K562 (cell line): ENCODE measurements around the gene KIF7. TPM values are rescaled to one million over a fixed set of nuclear protein-coding genes. Genes with fewer than 3 reads are reported as not detected.

Source experiments
- ATAC-seq: fragments of 200-7000 bp; cut with Tn5 transposase; 3 replicates; pipeline ENCODE4 v1.9.1; 2020; ENCODE audit warnings: moderate library complexity
- BruUV-seq: library from RNA; stranded (reverse); fragments of 400-500 nt; replicated peaks from 2 replicates; lab custom pipeline; 2021; lab: Mats Ljungman, UMichigan
- CTCF ChIA-PET: fragments of 300-600 bp; formaldehyde crosslinking; extraction: SDS; loops from one replicate; lab custom pipeline; 2021; ENCODE audit warnings: low intra/inter-chr PET ratio; lab: Yijun Ruan, JAX
- POLR2A ChIA-PET: fragments of 300-600, 350-650 bp; sonication (Branson Sonifier 250); formaldehyde crosslinking; extraction: SDS; loops from one replicate; lab custom pipeline; 2021; ENCODE audit warnings: antibody characterized with exemption, inconsistent platforms; lab: Yijun Ruan, JAX
- DNase-seq, 4 experiments: peaks; one replicate each; pipeline versions ENCODE4 v3.0.0 to v3.0.0-alpha.2; 2011 to 2018; ENCODE audit warnings: low spot score in 3 of 4, mixed read lengths in 3 of 4; ENCODE audit errors: extremely low read depth in 1 of 4
- FAIRE-seq: peaks from 2 replicates; lab custom pipeline; 2011; peaks lifted over from hg19 to GRCh38; lab: Jason Lieb, UNC
- H2AFZ ChIP-seq: 2 replicates; pipeline ENCODE4 v1.6.0; 2011; ENCODE audit warnings: low read depth, low read length, control low read depth, inconsistent platforms
- H3K27ac ChIP-seq: fragments of 200-600 bp; 3 replicates; pipeline ENCODE4 v1.8.0; 2011; ENCODE audit warnings: low read depth, mild to moderate bottlenecking, control low read depth, inconsistent platforms, low read length, moderate library complexity, mixed read lengths; ENCODE audit errors: extremely low read depth
- H3K27me3 ChIP-seq, 2 experiments: fragments of 300-600 bp in 1 of 2; 2 replicates in 1 of 2; 3 replicates in 1 of 2; pipeline versions ENCODE4 v1.6.0 to v1.8.0; 2011; ENCODE audit warnings: inconsistent platforms in 2 of 2, low read length in 2 of 2, mild to moderate bottlenecking in 1 of 2, mixed read lengths in 1 of 2, moderate library complexity in 1 of 2; ENCODE audit not compliant: control insufficient read depth in 2 of 2, insufficient read depth in 2 of 2
- H3K36me3 ChIP-seq: fragments of 300-600 bp; 3 replicates; pipeline ENCODE4 v1.8.0; 2011; ENCODE audit warnings: mild to moderate bottlenecking, low read length, inconsistent platforms; ENCODE audit not compliant: control insufficient read depth, insufficient read depth
- H3K4me1 ChIP-seq, 2 experiments: fragments of 200-600 bp in 1 of 2; replicated peaks in 1 of 2; 2 replicates in 1 of 2; 3 replicates in 1 of 2; pipeline versions ENCODE4 v1.5.1 to v1.8.0; 2011; ENCODE audit warnings: inconsistent platforms in 2 of 2, low read length in 2 of 2, mild to moderate bottlenecking in 1 of 2, mixed read lengths in 1 of 2, moderate library complexity in 1 of 2; ENCODE audit not compliant: control insufficient read depth in 2 of 2, insufficient read depth in 2 of 2
- H3K4me2 ChIP-seq: 2 replicates; pipeline ENCODE4 v1.6.1; 2011; ENCODE audit warnings: low read length, control low read depth, inconsistent platforms, mixed read lengths; ENCODE audit not compliant: insufficient read depth
- H3K4me3 ChIP-seq: fragments of 200-600 bp; sonication (generic), shearing (Covaris generic); 2 replicates; pipeline ENCODE4 v1.5.1; 2016; ENCODE audit warnings: control low read depth, inconsistent platforms
- H3K79me2 ChIP-seq: fragments of 200-600 bp; 3 replicates; pipeline ENCODE4 v1.8.0; 2011; ENCODE audit warnings: low read length, inconsistent platforms; ENCODE audit not compliant: control insufficient read depth, insufficient read depth
- H3K9ac ChIP-seq, 2 experiments: 2 replicates each; pipeline versions ENCODE4 v1.6.0 to v1.6.1; 2011; ENCODE audit warnings: low read depth in 2 of 2, low read length in 2 of 2, control low read depth in 1 of 2, inconsistent platforms in 1 of 2, mild to moderate bottlenecking in 1 of 2, mixed read lengths in 1 of 2; ENCODE audit not compliant: insufficient read depth in 1 of 2
- H3K9me1 ChIP-seq: one replicate; pipeline ENCODE4 v1.6.0; 2011; ENCODE audit warnings: inconsistent platforms, mild to moderate bottlenecking, low read length, moderate library complexity; ENCODE audit not compliant: control insufficient read depth, insufficient read depth
- H3K9me3 ChIP-seq: replicated peaks from 2 replicates; pipeline ENCODE4 v1.5.1; 2011; ENCODE audit warnings: low read depth, low read length, inconsistent platforms; ENCODE audit not compliant: control insufficient read depth, insufficient read depth
- H4K20me1 ChIP-seq: replicated peaks from 2 replicates; pipeline ENCODE4 v1.6.1; 2011; ENCODE audit warnings: low read length, inconsistent platforms, mixed read lengths; ENCODE audit not compliant: control insufficient read depth, insufficient read depth
- DMBX1 ChIP-seq: fragments of 250-450 bp; sonication (Bioruptor Pico); IDR thresholded peaks from 2 replicates; pipeline ENCODE4 v1.8.0; 2022; ENCODE audit warnings: inconsistent platforms, mild to moderate bottlenecking, moderate library complexity, borderline replicate concordance
- GABPA ChIP-seq: fragments of 200-800 bp; sonication (Bioruptor generic); conservative IDR thresholded peaks from 2 replicates; pipeline ENCODE4 v1.6.1; 2016; ENCODE audit warnings: low read depth, missing genetic modification characterization, missing compliant biosample characterization
- POLR2G ChIP-seq: fragments of 200-400 bp; formaldehyde crosslinking; IDR thresholded peaks from 2 replicates; pipeline ENCODE4 v1.6.1; 2017; ENCODE audit warnings: low read depth, mild to moderate bottlenecking, antibody characterized with exemption, low read length, moderate library complexity
- RBM22 ChIP-seq: fragments of 200-400 bp; formaldehyde crosslinking; IDR thresholded peaks from 2 replicates; pipeline ENCODE4 v1.6.1; 2018; ENCODE audit warnings: low read length, low read depth; ENCODE audit not compliant: poor library complexity, severe bottlenecking
- ZBTB26 ChIP-seq: fragments of 450-650 bp; formaldehyde crosslinking; IDR thresholded peaks from 2 replicates; pipeline ENCODE4 v1.4.0; 2022; ENCODE audit warnings: missing genetic modification characterization
- ZNF24 ChIP-seq: fragments of 450-650 bp; IDR thresholded peaks from 2 replicates; pipeline ENCODE4 v1.6.1; 2016
- WGBS: fragments of 100-300 bp; shearing (Covaris generic); methylation state at CpG from one replicate; pipeline ENCODE4 v1.1.6; 2016; ENCODE audit warnings: low coverage, mixed read lengths; ENCODE audit not compliant: insufficient coverage; ENCODE audit errors: missing lambda C conversion rate; 5-methylcytosine and 5-hydroxymethylcytosine counted together
- in situ Hi-C: fragments of 300-500 bp; cut with MboI; formaldehyde crosslinking; loops from 4 replicates; pipeline ENCODE4 v1.15.0; 2018; ENCODE audit warnings: inconsistent platforms, mixed read lengths
- intact Hi-C: fragments of 100-400 bp; cut with micrococcal nuclease; formaldehyde crosslinking; loops from 2 replicates; pipeline ENCODE4 v1.14.2; 2022
- polyA plus RNA-seq, 8 experiments: library from polyadenylated mRNA; depleted of rRNA in 4 of 8; stranded (reverse) in 5 of 8; unstranded in 3 of 8; fragments of >200 nt; fragmentation: Nextera tagmentation in 2 of 8; fragmentation: Illumina TruSeq in 1 of 8; extraction: Ambion mirVana in 2 of 8; extraction: Trizol in 1 of 8; gene quantifications; 2 replicates each; pipeline versions ENCODE4 v1.2.1 to v1.2.3, GENCODE V29; 2011 to 2014; ENCODE audit warnings: inconsistent platforms in 1 of 8, missing spikeins in 1 of 8
- total RNA-seq, 7 experiments: library from RNA; depleted of rRNA in 6 of 7; stranded (reverse); fragments of >200 nt in 6 of 7; fragmentation: Illumina TruSeq in 2 of 7; extraction: Trizol in 2 of 7; gene quantifications; 2 replicates each; pipeline versions ENCODE4 v1.2.1 to v1.2.3, GENCODE V29; 2011 to 2021; ENCODE audit warnings: low replicate concordance in 1 of 7
- TF ChIP-seq, protein P1 (sequence below): sonication (generic); formaldehyde crosslinking; IDR thresholded peaks from 2 replicates; pipeline ENCODE4 v1.8.1; 2023; ENCODE audit warnings: mild to moderate bottlenecking, missing genetic modification reagents

The KIF7 gene
- total and polyA plus RNA-seq, 9 of the 15 experiments (the other 6 are each of a cell fraction or from before 2014, with no cell fraction given) = 0.04 to 2.0 (median 0.58) TPM

GRCh38 chr15:89633585-89633984 lies 21.7 kb downstream of the KIF7 start:
- no peaks in the 10 kb centered on the region for H3K79me2 ChIP-seq
- POLR2A ChIA-PET = no interaction called here
- H3K4me3 ChIP-seq = no peak overlapping the region
- TF ChIP-seq GABPA (no peak), DMBX1 (CRISPR knock-in tag) (no peak), RBM22 (peak; percentile 40), ZBTB26 (CRISPR knock-in tag) (no peak), POLR2G (peak; percentile 50), ZNF24 (no peak)
- TF ChIP-seq, protein P1, sequence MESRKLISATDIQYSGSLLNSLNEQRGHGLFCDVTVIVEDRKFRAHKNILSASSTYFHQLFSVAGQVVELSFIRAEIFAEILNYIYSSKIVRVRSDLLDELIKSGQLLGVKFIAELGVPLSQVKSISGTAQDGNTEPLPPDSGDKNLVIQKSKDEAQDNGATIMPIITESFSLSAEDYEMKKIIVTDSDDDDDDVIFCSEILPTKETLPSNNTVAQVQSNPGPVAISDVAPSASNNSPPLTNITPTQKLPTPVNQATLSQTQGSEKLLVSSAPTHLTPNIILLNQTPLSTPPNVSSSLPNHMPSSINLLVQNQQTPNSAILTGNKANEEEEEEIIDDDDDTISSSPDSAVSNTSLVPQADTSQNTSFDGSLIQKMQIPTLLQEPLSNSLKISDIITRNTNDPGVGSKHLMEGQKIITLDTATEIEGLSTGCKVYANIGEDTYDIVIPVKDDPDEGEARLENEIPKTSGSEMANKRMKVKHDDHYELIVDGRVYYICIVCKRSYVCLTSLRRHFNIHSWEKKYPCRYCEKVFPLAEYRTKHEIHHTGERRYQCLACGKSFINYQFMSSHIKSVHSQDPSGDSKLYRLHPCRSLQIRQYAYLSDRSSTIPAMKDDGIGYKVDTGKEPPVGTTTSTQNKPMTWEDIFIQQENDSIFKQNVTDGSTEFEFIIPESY (CRISPR knock-in tag) = peak; percentile 18; the same call in 1 of the 2 replicates
- peaks cover 5% of the 10 kb centered on the region; the same call in 1 of the 2 replicates for H3K9me3 ChIP-seq
- no peak for DNase-seq
- BruUV-seq = no TSS peak
- H3K36me3 ChIP-seq = peaks cover 36% of the 10 kb centered on the region; the same call in 2 of the 3 replicates
- CTCF ChIA-PET = no interaction called here
- H2AFZ ChIP-seq = no peak overlapping the region
- H3K4me2 ChIP-seq = no peak overlapping the region
- ATAC-seq = no peak
- no peaks in the 10 kb centered on the region for H3K27me3 ChIP-seq
- H3K27ac ChIP-seq = no peak overlapping the region
- H3K9me1 ChIP-seq = no peaks in the 10 kb centered on the region
- H4K20me1 ChIP-seq = no peaks in the 10 kb centered on the region
- in situ Hi-C loops = no loop called here
- intact Hi-C loops = no loop called here
- H3K4me1 ChIP-seq = no peaks in the 10 kb centered on the region; a peak in 1 of 5 replicates
- no peak overlapping the region for H3K9ac ChIP-seq
- no peak for FAIRE-seq
- 86% methylated on average over 23 of the region's 23 CpGs for WGBS
